NCI-H1930 (cell line): Measurements from ENCODE around the gene CDAN1.
"Not testable (repeated sequence)": the region's sequence is repeated elsewhere in the genome, so short reads cannot be mapped to it uniquely, and the experiment has no call there.

Experiments used
- DNase-seq, 2 experiments: peaks; one replicate each; lab custom pipeline; 2025; lab: John Stamatoyannopoulos, UW

The CDAN1 gene

DNA sequence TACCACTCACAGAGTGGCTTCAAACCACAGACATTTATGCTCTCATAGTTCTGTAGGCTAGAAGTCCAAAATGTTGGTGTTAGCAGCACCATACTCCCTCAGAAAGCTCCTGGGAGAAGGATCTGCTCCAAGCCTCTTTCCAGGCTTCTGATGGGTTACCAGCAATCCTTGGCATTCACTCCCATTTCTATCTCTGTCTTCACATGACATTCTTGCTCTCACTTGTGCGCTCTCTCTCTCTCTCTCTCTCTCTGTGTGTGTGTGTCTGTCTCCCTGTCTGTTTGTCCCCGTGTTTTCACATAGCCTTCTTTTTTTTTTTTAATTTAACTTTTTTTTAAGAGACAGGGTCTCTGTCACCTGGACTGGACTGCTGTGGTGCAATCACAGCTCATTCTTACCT is 26.3 kb downstream of the CDAN1 start:
- DNase-seq, result no peak

DNA sequence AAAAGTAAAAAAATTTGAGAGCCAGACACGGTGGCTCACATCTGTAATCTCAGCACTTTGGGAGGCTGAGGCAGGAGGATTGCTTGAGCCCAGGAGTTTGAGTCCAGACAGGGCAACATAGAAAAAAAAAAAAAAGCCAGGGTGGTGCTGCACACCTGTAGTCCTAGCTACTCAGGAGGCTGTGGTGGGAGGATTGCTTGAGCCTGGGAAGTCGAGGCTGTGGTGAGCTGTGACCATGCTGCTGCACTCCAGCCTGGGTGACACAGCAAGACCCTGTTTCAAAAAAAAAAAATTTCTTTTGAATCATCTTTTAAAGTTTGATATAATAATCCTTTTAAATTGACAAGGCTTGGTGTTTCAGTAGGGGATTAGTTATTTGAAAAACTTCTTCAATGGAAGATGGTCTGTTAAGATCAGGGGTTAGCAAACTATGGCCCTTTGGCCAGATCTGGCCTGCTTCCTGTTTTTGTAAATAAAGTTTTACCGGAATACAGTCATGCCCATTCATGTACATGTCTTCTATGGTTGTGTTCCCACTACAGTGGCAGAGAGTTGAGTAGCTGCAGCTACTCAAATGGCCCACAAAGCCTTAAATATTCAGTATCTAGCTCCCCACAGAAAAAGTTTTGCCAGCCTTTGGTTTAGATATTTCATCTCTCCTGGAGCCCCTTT is 28.9 kb downstream of the CDAN1 start:
- DNase-seq, result no peak

DNA sequence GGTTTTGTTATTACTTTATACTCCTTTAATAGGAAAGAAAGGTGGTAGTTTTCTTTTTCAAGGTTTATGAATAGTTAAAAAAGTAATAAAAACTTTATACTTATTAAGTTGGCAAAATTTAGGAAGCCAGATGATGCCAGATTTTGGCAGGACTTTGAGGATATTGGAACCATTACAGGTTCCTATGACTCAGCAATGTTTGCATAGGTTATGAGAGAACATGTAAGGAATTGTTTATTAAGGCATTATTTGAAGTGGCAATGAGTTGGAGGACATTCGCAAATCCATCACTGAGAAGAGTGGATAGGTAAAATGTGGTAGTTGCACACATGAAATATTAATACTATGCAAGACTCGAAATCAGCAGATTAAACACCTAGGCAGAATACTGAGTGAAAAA is 29.9 kb downstream of the CDAN1 start:
- no peak for DNase-seq

DNA sequence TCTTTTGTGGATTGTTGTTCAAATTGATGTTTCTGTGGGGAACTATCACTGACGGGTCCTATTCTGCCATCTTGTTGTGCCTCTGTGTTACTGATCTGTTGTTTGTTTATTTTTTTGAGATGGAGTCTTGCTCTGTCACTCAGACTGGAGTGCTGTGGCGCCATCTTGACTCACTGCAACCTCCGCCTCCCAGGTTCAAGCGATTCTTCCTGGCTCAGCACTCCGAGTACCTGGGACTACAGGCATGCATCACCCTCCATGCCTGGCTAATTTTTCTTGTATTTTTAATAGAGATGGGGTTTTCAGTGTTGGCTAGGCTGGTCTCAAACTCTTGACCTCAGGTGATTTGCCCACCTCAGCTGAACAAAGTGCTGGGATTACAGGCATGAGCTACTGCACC is 31.6 kb downstream of the CDAN1 start:
- DNase-seq, result no peak

DNA sequence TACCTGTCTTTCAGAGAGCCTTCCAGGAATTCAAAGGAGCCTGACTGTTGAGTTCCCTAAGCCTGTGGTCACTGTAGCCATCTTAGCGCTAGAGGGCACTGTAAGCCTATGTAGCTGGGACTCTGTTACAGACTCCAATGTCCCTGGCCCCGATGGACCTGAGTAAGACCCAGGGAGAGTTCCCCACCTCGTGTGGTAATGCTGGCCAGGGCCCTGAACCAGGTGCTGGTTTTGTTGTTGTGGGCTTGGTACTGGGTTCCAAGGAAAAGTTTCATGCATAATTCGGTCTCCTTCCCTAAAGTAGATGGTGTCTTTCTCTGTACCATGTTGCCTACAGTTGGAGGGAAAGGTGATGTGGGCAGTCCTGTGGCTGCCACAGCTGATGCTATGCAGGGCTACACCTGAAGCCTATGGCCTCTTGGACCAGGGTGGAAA is 32.4 kb downstream of the CDAN1 start:
- DNase-seq, result peak; percentile 8 to 53

DNA sequence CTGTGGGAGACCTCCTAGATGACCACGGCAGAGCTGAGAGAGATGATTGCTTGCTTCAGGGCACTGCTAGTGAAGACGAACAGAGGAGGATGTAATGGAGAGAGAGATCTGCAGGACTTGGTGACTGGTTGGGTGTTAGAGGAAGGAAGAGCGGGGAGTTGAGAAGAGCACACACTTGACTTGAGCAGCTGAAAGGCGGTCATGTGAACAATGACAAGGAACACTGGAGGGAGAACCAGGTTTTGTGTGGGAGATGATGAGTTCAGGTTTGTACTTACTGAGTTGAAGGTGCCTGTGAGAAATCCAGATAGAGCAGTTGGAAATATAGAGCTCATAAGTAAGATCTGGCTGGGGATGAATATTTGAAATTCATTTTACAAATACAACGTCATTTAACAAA is 40.3 kb downstream of the CDAN1 start:
- DNase-seq, result no peak

DNA sequence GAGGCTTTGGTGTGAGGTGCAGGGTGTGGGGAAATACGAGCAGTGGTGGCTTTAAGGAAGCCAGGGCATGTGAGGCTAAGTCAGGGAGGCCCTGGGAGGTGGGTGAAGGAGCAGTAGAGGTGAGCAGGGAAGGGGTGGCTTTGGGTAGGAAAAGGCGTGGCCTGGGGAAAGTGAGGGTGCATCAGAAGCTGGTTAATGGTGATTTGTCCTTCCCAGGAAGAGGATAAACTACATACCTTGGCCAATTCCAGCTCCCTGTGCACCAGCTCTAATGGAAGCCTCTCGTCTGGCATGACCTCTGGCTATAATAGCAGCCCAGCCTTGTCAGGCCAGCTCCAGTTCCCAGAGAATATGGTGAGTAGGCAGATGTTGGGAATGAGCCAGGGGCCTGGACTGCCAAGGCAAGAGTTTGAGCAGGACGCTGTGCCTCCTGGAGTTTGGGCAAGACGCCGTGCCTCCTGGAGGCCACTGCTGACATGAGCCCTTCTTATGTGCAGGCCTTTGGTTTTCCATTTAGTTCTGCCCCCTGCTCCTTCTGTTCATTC is 41.3 kb downstream of the CDAN1 start:
- DNase-seq, result no peak

DNA sequence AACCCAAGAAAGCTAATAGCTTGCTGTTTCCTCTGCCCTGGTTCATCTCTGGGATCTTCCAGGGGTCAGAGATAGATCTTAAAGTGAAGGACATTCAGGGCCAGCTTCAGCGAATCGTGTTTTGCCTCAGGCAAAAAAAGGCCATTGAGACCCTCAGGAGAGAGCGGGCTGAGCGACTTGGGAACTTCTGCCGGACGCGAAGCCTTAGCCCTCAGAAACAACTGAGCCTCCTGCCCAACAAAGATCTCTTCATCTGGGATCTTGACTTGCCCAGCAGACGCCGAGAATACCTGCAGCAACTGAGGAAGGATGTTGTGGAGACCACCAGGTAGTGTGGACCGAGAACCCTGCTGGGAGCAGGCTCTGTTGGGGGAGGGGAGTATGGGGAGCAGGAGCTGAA is 42.5 kb downstream of the CDAN1 start:
- DNase-seq, result no peak

DNA sequence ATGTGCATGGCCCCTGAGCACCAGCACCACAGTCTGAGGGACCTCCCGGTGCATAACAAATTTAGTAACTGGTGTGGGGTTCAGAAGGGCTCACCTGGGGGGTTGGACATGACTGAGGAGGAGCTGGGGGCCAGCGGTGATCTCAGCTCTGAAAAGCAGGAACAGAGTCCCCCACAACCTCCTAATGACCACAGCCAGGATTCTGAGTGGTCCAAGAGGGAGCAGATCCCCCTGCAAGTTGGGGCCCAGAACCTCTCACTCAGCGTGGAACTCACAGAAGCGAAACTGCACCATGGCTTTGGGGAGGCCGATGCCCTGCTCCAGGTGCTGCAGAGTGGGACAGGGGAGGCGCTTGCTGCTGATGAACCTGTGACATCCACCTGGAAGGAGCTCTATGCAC is 43.0 kb downstream of the CDAN1 start:
- no peak for DNase-seq

DNA sequence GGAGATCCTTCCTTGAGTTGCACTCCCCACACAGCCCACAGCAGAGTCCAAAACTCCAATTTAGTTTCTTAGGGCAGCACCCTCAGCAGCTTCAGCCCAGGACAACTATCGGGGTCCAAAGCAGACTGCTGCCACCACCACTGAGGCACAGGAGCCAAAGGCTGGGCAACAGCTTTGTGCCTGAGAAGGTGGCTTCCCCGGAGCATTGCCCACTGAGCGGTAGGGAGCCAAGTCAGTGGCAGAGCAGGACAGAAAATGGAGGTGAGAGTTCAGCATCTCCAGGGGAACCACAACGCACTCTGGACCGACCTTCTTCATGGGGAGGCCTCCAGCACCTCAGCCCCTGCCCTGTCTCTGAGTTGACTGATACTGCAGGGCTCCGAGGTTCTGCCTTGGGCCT is 43.4 kb downstream of the CDAN1 start:
- no peak for DNase-seq

DNA sequence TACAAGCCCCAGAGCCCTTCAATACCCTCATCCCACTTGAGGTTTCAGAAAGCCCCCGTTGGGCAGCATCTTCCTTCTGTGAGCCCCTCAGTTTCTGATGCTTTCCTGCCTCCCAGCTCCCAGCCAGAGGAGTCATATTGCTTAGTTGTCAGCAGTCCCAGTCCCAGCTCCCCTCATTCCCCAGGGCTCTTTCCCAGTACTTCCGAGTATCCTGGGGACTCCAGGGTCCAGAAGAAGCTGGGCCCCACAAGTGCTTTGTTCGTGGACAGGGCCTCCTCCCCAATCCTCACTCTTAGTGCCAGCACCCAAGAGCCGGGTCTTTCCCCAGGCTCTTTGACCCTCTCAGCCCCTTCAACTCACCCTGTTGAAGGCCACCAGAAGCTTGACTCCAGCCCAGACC is 43.9 kb downstream of the CDAN1 start:
- DNase-seq, result no peak

DNA sequence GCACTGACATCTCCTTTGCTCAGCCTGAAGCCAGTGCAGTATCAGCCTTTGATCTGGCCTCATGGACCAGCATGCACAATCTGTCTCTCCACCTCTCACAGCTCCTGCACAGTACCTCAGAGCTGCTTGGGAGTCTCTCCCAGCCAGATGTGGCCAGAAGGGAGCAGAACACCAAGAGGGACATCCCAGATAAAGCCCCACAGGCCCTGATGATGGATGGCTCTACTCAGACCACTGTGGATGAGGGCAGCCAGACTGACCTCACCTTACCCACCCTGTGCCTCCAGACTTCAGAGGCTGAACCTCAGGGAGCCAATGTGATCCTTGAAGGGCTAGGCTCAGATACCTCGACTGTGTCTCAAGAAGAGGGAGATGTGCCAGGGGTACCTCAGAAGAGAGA is 44.4 kb downstream of the CDAN1 start:
- DNase-seq, result no peak

DNA sequence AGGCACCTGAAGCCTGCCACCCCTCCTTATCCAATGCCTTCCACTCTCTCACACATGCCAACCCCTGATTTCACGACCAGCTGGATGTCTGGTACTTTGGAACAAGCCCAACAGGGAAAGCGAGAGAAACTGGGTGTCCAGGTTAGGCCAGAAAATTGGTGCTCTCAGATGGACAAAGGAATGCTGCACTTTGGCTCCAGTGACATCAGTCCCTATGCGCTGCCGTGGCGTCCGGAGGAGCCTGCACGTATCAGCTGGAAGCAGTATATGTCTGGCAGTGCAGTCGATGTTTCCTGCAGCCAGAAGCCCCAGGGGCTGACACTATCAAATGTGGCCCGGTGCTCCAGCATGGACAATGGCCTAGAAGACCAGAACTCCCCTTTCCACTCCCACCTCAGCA is 45.2 kb downstream of the CDAN1 start:
- no peak for DNase-seq

DNA sequence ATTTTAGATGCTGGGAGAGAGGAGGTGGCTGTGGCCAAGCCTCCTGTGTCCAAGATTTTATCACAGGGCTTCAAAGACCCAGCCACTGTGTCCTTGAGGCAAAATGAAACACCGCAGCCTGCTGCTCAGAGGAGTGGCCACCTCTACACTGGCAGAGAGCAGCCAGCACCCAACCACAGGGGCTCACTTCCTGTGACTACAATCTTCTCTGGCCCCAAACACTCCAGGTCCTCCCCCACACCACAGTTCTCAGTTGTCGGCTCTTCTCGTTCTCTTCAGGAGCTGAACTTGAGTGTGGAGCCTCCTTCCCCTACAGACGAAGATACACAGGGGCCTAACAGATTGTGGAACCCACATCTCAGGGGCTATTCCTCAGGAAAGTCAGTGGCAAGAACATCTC is 45.6 kb downstream of the CDAN1 start:
- no peak for DNase-seq

DNA sequence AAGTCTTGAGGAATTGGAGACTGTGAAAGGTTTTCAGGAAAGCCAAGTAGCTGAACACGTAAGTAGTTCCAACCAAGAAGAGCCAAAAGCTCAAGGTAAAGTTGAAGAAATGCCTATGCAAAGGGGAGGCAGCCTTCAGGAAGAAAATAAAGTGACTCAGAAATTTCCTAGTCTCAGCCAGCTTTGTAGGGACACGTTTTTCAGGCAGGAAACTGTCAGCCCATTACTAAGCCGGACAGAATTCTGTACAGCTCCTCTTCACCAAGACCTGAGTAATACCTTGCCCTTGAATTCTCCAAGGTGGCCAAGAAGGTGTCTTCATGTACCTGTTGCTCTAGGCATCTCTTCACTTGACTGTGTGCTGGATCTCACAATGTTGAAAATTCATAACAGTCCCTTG is 48.6 kb downstream of the CDAN1 start:
- no peak for DNase-seq

DNA sequence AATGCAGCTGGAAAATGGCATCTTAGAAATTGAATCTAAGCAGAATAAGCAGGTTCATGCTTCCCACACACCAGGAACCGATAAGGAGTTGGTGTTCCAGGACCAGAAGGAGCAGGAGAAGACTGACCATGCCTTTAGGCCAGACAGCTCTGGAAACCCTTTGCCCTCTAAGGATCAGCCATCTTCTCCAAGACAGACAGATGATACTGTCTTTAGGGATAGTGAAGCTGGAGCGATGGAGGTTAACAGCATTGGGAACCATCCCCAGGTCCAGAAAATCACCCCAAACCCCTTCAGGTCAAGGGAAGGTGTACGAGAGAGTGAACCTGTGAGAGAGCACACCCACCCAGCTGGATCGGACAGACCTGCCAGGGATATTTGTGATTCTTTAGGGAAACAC is 49.2 kb downstream of the CDAN1 start:
- DNase-seq, result no peak

DNA sequence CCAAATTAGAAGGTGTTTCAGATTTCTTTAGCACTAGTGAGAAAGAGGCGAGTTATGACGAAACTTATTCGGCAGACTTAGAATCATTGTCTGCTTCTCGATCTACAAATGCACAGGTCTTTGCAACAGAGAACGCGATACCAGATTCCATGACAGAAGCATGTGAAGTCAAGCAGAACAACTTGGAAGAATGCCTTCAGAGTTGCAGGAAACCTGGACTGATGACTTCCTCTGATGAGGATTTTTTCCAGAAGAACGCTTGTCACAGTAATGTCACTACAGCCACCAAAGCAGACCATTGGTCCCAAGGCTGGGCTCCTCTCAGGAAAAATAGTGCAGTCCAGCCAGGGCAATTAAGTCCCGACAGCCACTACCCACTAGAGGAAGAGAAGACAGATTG is 50.6 kb downstream of the CDAN1 start:
- DNase-seq, result no peak

DNA sequence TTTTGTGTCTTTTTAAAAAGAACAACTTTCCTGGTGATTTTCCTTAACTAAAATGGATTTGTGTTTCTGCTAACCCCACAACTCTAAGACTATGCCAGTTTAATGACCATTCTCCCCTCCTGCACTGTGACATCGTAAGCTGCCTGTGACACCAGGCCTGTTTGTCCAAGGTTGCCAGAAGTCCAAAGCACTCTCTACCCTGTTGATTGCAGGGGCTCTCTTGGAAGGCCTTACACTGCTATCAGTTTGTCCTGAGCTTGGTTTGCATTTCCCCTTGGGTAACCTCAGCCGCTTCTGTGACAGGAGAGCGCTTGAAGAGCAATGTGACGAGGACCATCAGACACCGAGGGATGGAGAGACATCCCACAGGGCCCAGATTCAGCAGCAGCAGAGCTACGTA is 55.8 kb downstream of the CDAN1 start:
- no peak for DNase-seq

DNA sequence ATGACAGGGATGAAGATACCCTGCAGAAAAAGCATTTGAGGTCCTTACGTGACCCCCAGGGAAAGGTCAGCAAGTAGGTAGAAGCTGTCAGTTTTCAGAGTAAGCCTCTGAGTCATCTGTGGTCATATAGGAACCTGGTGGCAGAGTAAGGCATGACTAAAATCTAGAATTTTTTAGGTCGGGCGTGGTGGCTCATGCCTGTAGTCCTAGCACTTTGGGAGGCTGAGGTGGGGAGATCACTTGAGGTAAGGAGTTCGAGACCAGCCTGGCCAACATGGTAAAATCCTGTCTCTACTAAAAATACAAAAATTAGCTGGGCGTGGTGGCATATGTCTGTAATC is 56.8 kb downstream of the CDAN1 start:
- not testable (repeated sequence) for DNase-seq

DNA sequence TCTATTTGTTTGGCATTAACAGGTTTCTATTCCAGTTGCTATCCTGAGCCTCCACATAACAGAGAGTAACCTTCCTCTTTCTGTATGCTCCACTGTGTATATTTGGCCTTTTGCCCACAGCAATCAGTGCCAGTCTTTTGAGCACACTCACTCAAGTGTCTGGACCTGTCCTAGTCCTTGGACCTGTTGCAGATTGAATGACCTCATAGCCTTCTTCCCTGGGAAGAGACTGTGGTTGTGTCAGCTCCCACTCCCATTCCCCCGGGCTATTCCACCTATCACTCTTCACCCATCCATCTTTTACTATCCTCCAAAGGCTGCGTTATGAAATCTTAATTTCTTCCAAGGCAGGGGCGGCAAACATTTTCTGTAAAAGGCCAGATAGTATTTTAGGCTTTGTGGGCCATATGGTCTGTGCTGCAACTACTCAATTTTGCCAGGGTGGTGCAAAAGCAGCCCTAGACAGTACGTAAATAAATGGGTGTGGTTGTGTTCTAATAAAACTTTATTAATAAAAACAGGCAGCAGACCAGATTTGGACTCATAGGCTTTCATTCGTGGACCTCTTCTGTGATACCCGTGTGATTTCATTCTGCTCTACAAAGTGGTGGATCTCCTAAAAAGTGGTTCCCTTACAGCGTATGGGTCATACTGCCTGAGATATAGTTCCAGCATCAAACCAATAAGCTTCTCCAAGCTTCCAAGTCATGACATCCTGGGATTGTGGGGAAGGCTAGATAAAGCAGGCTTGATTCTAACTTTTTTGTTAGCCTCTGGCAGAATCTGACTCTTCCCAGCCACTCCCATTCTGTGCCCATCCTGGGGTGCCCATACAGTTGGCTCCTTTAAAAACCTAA is 57.4 kb downstream of the CDAN1 start:
- no peak for DNase-seq

DNA sequence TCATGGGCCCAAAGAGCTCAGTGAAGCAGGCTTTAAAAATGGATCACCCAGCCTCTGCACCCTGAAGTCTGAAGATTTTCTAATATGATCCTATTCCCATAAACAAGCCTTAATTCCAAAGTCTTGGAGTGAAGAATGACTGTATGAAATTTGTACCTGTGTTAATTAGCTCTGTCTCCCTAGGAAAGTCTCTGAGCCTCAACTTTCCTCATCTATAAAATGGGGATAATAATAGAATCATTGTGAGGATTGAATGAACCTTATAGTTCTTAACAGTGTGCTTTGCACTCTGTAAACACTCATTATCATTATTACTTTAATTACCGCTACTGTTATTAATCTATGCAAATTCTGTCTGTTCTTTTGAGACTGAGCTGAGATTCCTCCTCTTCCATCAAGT is 61.9 kb downstream of the CDAN1 start:
- DNase-seq, result no peak

DNA sequence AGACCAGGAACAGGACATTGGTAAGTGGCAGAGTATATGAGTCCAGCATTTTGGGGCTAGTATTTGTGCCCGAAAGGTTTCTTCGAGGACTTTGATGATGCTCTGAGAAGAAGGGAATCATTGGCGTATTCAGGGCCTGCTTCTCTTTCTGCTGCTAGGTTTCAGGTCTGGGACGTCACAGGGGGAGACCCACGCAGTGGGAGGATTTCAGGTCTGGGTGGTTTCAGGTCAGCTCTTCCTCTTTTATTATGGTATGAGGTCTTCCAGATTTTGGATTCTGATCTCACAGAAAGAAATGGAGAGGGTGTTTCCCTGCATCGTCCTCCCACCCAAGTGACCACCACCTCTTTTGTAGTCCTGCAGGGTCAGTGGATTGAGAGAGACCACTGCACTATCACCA is 62.5 kb downstream of the CDAN1 start:
- DNase-seq, result no peak
